Measurements from ENCODE around the gene ATE1. TPM values are rescaled to one million over a fixed set of nuclear protein-coding genes. Genes with fewer than 3 reads are reported as not detected.
A peak's percentile ranks its signal among the peaks of the same experiment; 100 is the strongest.

ATE1 gene
- total and polyA plus RNA-seq, 2 experiments from 2014 or later: 17.4 to 24.5 TPM

- Histone ChIP-seq H3K27ac (ENCODE audit: low read depth) (no peak overlapping the region), H3K4me2 (no peak overlapping the region), H3K9me2 (ENCODE audit: insufficient read depth) (no peaks in the 10 kb centered on the region), H3K36me3 (ENCODE audit: insufficient read depth) (no peaks in the 10 kb centered on the region), H3K4me3 (no peak overlapping the region), H3F3A (replicated peaks; ENCODE audit: low read depth) (no peaks in the 10 kb centered on the region), H4K20me1 (replicated peaks; ENCODE audit: insufficient read depth) (no peaks in the 10 kb centered on the region), H3K4me1 (ENCODE audit: insufficient read depth) (no peaks in the 10 kb centered on the region), H2AFZ (no peak overlapping the region), H3K79me2 (replicated peaks; ENCODE audit: insufficient read depth) (no peaks in the 10 kb centered on the region), H3K27me3 (ENCODE audit: insufficient read depth) (no peaks in the 10 kb centered on the region)
- Mint-ChIP-seq H3K4me3 (no peak overlapping the region), H3K4me1 (peaks cover 6% of the 10 kb centered on the region; the same call in 1 of the 3 replicates), H3K27me3 (ENCODE audit: insufficient read depth, low read depth, poor library complexity) (no peaks in the 10 kb centered on the region), H3K27ac (0 out of 2 replicates have a peak overlapping the region, but pooled peaks have one; percentile 2), H3K9me3 (no peaks in the 10 kb centered on the region), H3K36me3 (ENCODE audit: low read depth) (peaks cover 7% of the 10 kb centered on the region; the same call in 2 of the 3 replicates)
- DNase-seq (ENCODE audit: low spot score) (no peak), ATAC-seq (no peak)
- TF ChIP-seq CREB1 (CRISPR knock-in tag; IDR thresholded peaks at IDR 0.05; ENCODE audit: low read depth) (no peak), ZNF462 (CRISPR knock-in tag; IDR thresholded peaks at IDR 0.05) (no peak), NANOG (IDR thresholded peaks at IDR 0.05; ENCODE audit: borderline replicate concordance) (no peak), STAT1 (IDR thresholded peaks at IDR 0.05; ENCODE audit: unreplicated experiment) (no peak), JUNB (IDR thresholded peaks at IDR 0.05; ENCODE audit: unreplicated experiment) (no peak), ZNF114 (CRISPR knock-in tag; IDR thresholded peaks at IDR 0.05) (no peak), EZH2phosphoT487 (IDR thresholded peaks at IDR 0.05; ENCODE audit: unreplicated experiment) (no peak), ZNF331 (CRISPR knock-in tag; IDR thresholded peaks at IDR 0.05; ENCODE audit: low read depth) (no peak), CTCF (conservative IDR thresholded peaks at IDR 0.05; ENCODE audit: low read depth in 2 of 2) (no peak), POLR2AphosphoS5 (IDR thresholded peaks at IDR 0.05; ENCODE audit: low read depth) (no peak), ETS1 (IDR thresholded peaks at IDR 0.05) (no peak), EZH2 (IDR thresholded peaks at IDR 0.05; ENCODE audit: low read depth, unreplicated experiment) (no peak)
- TF ChIP-seq, protein P1, sequence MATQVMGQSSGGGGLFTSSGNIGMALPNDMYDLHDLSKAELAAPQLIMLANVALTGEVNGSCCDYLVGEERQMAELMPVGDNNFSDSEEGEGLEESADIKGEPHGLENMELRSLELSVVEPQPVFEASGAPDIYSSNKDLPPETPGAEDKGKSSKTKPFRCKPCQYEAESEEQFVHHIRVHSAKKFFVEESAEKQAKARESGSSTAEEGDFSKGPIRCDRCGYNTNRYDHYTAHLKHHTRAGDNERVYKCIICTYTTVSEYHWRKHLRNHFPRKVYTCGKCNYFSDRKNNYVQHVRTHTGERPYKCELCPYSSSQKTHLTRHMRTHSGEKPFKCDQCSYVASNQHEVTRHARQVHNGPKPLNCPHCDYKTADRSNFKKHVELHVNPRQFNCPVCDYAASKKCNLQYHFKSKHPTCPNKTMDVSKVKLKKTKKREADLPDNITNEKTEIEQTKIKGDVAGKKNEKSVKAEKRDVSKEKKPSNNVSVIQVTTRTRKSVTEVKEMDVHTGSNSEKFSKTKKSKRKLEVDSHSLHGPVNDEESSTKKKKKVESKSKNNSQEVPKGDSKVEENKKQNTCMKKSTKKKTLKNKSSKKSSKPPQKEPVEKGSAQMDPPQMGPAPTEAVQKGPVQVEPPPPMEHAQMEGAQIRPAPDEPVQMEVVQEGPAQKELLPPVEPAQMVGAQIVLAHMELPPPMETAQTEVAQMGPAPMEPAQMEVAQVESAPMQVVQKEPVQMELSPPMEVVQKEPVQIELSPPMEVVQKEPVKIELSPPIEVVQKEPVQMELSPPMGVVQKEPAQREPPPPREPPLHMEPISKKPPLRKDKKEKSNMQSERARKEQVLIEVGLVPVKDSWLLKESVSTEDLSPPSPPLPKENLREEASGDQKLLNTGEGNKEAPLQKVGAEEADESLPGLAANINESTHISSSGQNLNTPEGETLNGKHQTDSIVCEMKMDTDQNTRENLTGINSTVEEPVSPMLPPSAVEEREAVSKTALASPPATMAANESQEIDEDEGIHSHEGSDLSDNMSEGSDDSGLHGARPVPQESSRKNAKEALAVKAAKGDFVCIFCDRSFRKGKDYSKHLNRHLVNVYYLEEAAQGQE (IDR thresholded peaks at IDR 0.05; ENCODE audit: unreplicated experiment): no peak
These were observed 136.1 kb downstream of the ATE1 start for GRCh38 chr10:121791761-121792160.

All from GM23338 (cell line).